HG03571 (cell line): ENCODE data around the gene LILRB1.
A peak's percentile ranks its signal among the peaks of the same experiment; 100 is the strongest.
"Not testable (repeated sequence)": the region's sequence is repeated elsewhere in the genome, so short reads cannot be mapped to it uniquely, and the experiment has no call there.

Experiments used
- ATAC-seq: cut with Tn5 transposase; IDR thresholded peaks from one replicate; pipeline ENCODE4 v1.9.1; 2021; ENCODE audit not compliant: unreplicated experiment

The LILRB1 gene

DNA sequence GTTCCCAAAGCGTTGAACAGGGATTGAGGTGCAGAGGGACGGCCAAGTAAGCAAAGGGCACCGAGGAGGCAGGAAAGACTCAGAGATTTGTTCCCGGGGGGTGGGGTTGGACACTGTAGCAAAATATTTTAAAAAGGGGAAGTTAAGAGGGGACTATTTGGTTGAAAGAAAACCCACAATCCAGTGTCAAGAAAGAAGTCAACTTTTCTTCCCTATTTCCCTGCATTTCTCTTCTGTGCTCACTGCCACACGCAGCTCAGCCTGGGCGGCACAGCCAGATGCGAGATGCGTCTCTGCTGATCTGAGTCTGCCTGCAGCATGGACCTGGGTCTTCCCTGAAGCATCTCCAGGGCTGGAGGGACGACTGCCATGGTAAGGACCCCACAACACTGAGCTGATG is at the start of gene LILRB1:
TSS of gene LILRB1 (plus strand) at position 223 of the 400 bp plus-strand sequence. CDS start 590 bp downstream, outside the sequence.
- ATAC-seq = not testable (repeated sequence)

DNA sequence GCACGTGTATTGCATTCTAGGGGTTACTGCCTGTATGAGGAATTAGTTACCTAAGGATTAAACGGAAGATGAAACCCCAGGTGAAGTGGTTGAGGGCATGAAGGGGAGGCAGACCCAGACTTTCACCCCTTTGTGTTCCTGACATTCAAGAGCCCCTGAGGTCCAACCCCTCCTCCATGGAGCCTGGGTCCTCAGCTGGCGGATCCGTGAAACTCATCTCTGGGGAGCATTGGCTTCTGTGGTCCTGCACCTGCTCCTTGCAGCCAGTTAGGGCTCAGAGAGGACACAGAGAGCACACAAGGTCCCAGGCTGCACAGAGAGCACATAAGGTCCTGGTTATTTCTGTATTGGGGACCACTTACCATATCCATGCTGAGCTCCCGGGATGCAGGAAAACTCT is 43.9 kb upstream of the LILRB1 start:
- ATAC-seq = no peak

DNA sequence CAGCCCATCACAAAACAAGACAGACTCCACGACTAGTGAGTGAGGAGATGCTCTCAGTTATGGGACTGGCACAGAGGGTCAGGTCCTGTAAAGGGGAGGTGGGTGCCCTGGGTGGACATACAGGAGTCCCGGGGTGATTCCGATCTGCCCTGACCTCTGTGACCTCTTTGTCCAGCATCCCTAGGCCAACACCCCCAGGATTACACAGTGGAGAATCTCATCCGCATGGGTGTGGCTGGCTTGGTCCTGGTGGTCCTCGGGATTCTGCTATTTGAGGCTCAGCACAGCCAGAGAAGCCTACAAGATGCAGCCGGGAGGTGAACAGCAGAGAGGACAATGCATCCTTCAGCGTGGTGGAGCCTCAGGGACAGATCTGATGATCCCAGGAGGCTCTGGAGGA is 43.3 kb upstream of the LILRB1 start:
- ATAC-seq = no peak

DNA sequence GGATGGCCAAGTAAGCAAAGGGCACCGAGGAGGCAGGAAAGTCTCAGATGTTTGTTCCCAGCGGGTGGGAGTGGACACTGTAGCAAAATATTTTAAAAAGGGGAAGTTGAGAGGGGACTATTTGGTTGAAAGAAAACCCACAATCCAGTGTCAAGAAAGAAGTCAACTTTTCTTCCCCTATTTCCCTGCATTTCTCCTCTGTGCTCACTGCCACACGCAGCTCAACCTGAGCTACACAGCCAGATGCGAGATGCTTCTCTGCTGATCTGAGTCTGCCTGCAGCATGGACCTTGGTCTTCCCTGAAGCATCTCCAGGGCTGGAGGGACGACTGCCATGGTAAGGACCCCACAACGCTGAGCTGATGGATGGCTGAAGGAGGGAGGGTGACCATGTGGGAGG is 36.8 kb upstream of the LILRB1 start, which contains the start of gene LILRA1:
TSS of gene LILRA1 (plus strand) at position 188 of the 400 bp plus-strand sequence. CDS start 613 bp downstream, outside the sequence.
- not testable (repeated sequence) for ATAC-seq

DNA sequence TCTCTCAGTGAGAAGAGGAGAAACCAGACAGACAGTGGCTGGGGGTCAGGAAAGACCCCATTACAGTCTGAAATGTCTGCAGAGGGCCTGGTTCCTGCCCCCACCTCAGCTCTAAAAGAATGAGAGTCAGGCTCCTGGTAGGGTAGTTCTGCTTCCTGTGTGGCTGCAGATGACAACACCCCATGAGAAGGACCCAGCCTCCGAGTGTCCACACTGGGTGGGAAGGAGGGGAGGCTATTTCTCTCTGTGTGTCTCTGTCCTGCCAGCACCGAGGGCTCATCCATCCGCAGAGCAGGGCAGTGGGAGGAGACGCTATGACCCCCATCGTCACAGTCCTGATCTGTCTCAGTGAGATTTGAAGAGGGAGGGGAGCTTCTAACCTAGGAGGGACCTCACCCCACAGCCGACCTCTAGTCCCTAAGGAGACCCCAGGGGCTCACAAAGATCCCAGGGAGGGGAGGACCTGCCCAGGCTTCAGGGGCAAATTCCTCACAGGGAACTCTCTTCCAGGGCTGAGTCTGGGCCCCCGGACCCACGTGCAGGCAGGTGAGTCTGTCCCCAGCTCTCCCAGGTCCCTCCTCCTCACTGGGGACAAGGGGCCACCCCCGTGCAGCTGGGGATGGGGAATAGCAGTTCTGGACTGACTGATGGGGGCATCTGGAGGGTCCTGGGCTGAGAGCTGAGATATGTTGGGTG is 36.2 kb upstream of the LILRB1 start:
- ATAC-seq = not testable (repeated sequence)

DNA sequence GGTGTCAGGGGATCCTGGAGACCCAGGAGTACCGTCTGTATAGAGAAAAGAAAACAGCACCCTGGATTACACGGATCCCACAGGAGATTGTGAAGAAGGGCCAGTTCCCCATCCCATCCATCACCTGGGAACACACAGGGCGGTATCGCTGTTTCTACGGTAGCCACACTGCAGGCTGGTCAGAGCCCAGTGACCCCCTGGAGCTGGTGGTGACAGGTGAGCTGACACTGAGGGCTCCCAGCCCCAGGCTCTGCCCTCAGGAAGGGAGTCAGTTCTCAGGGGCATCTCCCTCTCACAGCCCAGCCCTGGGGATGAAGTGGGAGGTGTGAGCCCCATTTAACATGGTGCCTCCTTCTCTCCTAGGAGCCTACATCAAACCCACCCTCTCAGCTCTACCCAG is 35.5 kb upstream of the LILRB1 start:
- no peak for ATAC-seq

DNA sequence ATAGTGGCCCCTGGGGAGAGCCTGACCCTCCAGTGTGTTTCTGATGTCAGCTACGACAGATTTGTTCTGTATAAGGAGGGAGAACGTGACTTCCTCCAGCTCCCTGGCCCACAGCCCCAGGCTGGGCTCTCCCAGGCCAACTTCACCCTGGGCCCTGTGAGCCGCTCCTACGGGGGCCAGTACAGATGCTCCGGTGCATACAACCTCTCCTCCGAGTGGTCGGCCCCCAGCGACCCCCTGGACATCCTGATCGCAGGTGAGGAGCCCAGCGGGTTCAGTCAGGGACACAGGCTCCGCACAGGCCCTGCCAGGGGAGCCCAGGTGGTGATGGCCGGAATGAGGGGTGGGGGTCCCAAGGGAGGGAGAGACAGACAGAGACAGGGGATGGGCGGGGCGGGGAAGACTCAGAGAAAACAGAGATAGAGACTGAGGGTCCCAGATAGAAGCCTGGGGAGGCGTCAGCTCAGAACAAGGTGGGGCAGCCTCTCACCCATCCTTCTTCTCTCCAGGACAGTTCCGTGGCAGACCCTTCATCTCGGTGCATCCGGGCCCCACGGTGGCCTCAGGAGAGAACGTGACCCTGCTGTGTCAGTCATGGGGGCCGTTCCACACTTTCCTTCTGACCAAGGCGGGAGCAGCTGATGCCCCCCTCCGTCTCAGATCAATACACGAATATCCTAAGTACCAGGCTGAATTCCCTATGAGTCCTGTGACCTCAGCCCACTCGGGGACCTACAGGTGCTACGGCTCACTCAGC is 34.4 kb upstream of the LILRB1 start:
- not testable (repeated sequence) for ATAC-seq

DNA sequence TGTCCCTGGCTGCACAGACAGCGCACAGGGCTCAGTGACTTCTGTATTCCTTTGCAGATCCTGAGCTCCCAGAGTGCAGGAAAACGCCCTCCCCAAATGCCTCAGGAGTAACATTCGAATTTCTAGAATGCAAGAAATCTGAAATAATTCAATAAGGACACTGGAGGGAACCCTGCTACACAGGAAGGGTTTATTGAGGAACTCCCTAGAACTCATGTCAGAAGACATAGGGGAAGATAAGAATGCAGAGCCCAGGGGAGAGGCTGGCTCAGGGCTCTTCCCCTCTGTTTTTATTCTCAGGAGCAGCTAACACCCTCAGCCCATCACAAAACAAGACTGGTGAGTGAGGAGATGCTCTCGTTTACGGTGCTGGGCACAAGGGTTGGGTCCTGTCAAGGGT is 30.1 kb upstream of the LILRB1 start:
- no peak for ATAC-seq

DNA sequence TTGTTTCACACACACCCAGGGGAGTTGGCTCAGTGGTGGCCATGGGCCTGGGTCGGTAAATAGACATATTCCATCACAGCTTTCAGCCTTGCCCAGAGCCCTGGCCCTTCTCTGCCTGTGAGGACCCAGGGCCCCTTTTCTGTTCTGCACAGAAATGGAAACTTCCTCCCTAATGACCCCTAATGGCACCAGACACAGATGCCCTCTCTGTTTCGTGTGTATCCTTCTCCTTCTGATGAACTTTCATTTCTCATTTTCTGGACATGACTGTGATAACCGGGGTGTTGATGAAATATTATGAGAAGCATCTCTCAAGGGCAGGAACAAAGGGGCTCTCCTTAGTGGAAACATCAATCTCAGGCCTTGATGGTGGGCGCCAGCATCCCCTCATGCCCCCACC is 24.1 kb upstream of the LILRB1 start:
- ATAC-seq = no peak

DNA sequence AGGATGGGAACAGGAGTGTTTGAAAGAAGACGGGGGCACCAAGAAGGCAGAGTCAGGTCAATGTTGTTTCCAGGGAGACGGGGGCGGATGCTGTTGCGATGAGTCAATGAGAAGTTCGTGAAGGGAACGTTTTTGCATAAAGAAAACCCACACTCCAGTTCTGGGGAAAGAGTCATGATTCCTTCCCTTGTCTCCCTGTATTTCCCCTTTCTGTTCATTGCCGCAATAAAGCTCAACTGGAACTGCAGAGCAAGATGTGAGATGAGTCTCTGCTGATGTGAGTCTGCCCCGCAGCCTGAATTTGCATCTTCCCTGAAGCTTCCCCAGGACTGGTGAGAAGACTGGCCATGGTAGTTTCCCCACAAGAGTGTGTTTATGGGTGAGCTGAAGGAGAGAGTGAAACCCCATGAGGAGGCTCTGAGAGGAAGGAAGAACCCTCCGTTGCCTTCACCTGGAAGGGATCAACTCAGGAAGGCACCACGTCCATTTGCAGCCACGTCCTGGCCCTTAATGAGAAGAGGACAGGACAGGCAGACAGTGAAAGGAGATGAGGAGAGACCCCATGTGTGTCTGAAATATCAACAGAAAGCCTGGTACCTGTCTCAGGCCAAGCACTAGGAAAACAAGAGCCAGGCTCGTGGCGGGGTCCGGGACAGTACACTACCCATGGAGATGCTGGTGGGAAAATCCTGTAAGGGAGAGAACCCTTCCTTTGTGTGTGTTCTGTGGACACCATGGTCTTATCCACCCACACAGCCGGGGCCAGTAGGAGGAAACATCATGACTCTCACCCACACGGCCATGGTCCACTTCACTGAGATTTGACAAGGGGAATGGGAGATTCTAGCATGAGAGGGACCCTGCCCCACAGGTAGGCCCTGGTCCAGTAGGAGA is 23.1 kb upstream of the LILRB1 start:
- ATAC-seq = peak; percentile 66

DNA sequence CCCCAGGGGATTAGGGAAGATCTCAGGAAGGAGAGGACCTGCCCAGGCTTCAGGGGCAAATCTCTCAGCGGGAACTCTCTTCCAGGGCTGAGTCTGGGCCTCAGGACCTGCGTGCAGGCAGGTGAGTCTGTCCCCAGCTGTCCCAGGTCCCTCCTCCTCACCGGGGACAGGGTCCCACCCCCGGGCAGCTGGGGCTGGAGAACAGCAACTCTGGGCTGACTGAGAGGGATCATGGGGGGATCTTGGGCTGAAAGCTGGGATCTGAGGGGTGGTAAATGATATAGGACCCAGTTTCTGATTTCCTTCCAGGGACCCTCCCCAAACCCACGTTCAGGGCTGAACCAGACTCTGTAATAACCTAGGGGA is 22.5 kb upstream of the LILRB1 start:
- ATAC-seq = no peak

DNA sequence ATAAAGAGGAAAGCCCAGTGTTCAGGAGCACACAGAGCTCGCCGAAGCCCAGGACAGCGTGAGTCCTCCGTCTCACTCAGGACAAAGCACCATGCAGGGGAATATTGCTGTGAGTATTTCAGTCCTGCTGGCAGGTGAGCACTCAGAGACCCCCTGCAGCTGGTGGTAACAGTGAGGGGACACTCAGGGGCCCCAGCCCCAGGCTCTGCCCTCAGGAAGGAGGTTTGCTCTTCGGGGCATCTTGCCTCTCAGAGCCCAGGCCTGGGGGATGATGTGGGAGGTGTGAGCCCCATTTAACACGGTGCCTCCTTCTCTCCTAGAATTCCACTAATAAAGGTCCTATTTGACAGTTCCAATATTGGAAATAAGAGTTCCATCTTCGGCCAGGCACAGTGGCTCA is 22.1 kb upstream of the LILRB1 start:
- no peak for ATAC-seq

DNA sequence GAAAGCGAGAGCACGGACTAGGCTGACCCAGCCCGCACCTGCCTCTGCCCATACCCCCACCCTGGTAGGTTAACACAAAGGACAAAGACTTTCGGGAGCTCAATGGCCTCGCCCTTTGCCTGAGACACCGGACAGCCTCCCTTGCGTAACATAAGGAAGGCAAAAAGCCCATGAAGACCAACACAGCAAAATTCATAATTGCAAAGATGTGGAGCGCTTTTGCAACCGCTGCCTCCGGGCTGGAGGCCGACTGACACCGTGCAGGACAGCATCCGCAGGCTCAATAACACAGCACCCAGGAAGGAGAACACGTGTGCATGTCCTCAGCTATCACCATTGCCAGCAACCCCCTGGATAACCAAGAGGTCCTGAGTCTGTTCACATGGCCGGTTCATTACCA is 21.5 kb upstream of the LILRB1 start:
- no peak for ATAC-seq

DNA sequence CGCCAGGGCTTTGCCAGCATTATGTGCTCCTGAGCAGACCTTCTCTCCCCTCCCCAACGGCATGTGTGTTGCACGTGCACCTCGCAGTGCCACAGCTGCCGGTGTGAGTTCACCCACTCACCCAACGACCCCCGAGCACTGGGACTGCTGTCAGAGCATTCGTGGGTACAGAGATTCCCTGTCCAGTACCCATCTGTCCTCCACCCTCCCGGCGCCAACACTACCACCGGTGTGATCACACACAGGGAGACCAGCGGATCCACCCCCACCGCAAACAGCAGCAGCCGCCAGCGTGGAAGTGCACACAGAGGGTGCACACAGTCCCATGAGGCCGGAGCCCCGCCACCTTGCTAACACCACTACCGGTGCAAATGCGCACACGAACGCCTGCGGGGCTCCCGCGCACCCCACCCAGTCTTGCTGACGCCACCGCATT is 20.9 kb upstream of the LILRB1 start:
- no peak for ATAC-seq

DNA sequence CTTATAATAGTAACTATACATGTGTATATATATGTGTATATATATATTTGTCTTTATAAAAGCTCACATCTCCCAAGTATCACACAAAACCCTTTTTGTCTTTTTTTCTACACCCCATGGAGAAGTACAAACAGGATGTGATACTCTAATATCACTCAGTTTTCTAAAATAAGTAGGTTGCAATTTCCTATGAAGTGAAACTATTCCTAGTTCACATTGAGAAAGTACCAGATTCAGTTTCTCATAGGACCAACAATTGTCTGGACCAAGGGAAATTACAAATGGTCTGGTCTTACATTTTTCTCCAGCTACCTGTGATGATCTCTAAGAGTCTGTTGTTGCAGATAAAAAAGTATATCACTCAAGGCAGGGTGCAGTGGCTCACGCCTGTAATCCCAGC is 17.9 kb upstream of the LILRB1 start:
- no peak for ATAC-seq

DNA sequence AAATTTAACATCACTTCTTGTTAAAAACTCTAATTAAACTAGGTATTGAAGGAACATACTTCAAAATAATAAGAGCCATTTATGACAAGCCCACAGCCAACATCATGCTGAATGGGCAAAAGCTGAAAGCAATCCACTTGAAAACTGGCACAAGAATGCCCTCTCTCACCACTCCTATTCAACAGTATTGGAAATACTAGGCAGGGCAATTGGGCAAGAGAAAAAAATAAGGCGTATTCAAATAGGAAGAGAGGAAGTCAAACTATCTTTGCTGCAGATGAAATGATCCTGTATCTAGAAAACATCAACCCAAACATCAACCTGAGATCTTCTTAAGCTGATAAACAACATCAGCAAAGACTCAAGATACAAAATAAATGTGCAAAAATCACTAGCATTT is 15.6 kb upstream of the LILRB1 start:
- ATAC-seq = no peak

DNA sequence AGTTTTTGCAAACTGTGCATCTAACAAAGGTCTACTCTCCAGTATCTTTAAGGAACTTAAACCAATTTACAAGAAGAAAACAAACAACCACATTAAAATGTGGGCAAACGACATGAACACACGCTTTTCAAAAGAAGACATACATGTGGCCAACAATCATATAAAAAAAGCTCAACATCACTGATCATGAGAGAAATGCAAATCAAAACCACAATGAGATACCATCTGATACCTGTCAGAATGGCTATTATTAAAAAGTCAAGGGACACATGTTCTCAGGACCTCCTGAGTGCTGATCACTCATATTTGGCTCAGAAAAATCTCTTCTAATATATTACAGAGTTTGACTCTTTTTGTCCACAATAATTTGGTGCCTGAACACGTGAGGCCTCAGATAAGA is 14.2 kb upstream of the LILRB1 start:
- ATAC-seq = no peak

DNA sequence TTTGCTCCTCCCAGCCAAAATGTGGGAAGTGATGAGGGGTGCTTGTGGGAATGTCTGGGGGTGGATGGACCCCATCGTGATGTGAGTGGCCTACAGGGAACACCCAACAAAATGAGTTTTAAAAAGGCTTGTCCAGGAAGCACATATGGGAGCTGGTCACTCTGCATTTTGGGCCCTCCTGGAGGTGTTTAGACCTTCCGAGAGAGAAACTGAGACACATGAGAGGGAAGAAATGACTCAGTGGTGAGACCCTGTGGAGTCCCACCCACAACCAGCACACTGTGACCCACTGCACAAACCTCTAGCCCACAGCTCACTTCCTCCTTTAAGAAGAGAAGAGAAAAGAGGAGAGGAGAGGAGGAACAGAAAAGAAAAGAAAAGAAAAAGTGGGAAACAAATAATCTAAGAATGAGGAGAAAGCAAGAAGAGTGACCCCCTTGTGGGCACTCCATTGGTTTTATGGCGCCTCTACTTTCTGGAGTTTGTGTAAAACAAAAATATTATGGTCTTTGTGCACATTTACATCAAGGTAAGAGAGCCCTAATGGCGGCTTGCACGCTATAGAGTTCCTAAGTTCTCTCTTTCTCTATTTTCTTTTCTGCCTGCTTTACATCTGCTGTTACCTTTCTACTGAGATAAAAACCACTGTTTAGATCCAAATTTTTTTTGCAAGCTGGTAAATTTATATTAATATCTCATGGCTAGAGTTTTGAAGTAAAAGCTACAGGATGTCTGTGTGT is 13.3 kb upstream of the LILRB1 start:
- ATAC-seq = peak; percentile 81

DNA sequence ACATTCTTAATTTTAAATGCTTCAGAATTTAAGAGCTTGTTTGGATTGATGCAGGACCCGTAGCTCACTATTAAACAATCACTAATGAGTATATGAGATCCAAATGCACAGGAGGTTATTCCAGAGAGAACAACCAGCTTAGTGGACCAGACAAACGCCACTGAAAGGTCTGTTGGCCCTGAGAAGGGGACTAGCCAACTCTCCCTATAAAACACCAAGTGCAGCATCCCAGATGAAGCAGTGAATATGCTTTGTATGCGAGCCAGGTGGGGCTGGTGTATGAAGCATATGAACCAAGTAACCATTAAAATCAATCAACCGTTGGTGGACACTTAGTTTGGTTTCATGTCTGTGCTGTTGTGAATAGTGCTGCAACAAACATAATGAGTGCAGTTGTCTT is 9.8 kb upstream of the LILRB1 start:
- no peak for ATAC-seq

DNA sequence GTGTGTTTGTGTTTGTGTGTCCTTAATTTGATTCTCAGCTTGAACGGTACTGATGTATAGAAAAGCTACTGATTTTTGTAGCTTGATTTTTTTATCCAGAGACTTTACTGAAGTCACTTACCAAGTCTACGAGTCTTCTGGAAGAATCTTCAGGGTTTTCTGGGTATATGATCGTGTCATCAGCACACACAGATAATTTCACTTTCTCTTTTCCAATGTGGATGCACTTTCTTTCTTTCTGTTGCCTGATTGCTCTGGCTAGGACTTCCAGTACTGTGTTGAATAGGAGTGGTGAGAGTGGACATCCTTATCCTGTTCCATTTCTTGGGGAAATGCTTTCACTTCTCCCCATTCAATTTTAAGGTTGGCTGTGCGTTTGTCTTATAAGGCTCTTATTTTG is 7.9 kb upstream of the LILRB1 start:
- no peak for ATAC-seq

DNA sequence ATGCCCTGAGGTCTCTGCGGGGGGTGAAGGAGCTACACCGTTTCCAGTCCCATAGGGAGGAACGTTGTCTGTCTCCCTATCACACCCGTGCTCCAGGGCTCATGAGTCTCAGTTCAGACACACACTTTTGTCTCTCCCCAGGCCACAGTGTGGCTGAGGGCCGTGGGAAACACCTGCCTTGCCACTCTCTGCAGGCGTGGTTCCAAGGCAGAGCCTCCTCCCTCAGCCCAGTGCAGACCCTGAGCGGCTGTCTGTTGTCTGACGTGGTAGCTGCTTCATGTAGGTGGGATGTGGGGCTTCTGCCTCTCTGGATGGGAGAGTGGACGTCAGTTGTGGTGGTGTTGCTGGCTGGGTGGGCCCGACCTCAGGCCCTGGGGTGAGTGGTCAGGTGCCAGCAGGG is 6.0 kb upstream of the LILRB1 start:
- not testable (repeated sequence) for ATAC-seq
